ENCODE data around the gene MAX. TPM values are rescaled to one million over a fixed set of nuclear protein-coding genes. Genes with fewer than 3 reads are reported as not detected.

MAX gene
- total and polyA plus RNA-seq, 9 of the 15 experiments (the other 6 are each of a cell fraction or from before 2014, with no cell fraction given) = 15.4 to 96.5 (median 51.6) TPM

DNA sequence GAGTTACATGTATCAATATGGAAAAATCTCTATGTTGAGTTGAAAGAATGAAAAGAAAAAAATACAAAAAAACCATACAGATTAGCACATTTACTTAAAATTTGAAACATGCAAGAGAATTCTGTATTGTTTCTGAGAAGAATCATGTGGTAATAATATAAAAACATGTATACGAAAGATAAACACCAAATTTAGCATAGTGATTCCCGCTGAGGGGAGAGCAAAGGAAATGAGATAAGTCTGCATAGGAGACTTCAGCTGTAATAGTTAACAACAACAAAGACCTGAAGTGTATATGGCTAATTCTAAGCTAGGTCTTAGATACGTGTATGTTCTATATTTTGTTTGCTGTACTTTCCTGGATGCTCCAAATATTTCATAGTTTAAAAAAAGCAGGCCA lies 69.1 kb downstream of the MAX start:
- ATAC-seq = no peak
- H3K27ac ChIP-seq (ENCODE audit: extremely low read depth, low read depth, low read length) = no peak overlapping the region
- no peak overlapping the region for H3K4me2 ChIP-seq (ENCODE audit: insufficient read depth, low read length)
- no peak for DNase-seq (ENCODE audit: extremely low read depth in 1 of 4, low spot score in 3 of 4)
- H3K9ac ChIP-seq (ENCODE audit: insufficient read depth in 1 of 2, low read depth in 2 of 2, low read length in 2 of 2) = no peak overlapping the region
- POLR2A ChIA-PET = interaction anchor here (0.6 kb wide), 1 partner anchor 16 kb away, joined by 3 read pairs; no protein-coding TSS in a partner anchor
- TF ChIP-seq ETV5 (CRISPR knock-in tag; IDR thresholded peaks at IDR 0.05; ENCODE audit: low read depth) = no peak
- TF ChIP-seq XRCC3 (IDR thresholded peaks at IDR 0.05) = no peak
- no peak for TF ChIP-seq SMC3 (conservative IDR thresholded peaks at IDR 0.05; ENCODE audit: insufficient read depth, low read depth, low read length)
- intact Hi-C loops (cut with micrococcal nuclease) (no loop called here), in situ Hi-C loops (cut with MboI) (no loop called here)
- no peak for FAIRE-seq
- no peaks in the 10 kb centered on the region for H3K9me1 ChIP-seq (ENCODE audit: control insufficient read depth, insufficient read depth, low read length)
- no peaks in the 10 kb centered on the region; a peak in 1 of 5 replicates for H3K4me1 ChIP-seq (replicated peaks in 1 of 2; ENCODE audit: control insufficient read depth in 2 of 2, insufficient read depth in 2 of 2, low read length in 2 of 2)
- H4K20me1 ChIP-seq (replicated peaks; ENCODE audit: control insufficient read depth, insufficient read depth, low read length) = no peaks in the 10 kb centered on the region
- H3K9me3 ChIP-seq (replicated peaks; ENCODE audit: control insufficient read depth, insufficient read depth, low read depth, low read length) = no peaks in the 10 kb centered on the region
- H3K79me2 ChIP-seq (ENCODE audit: control insufficient read depth, insufficient read depth, low read length) = no peaks in the 10 kb centered on the region
- no peak overlapping the region for H2AFZ ChIP-seq (ENCODE audit: low read depth, low read length)
- H3K27me3 ChIP-seq (ENCODE audit: control insufficient read depth in 2 of 2, insufficient read depth in 2 of 2, low read length in 2 of 2) = no peaks in the 10 kb centered on the region
- no TSS peak for BruUV-seq (replicated peaks)
- WGBS (ENCODE audit: insufficient coverage, low coverage, missing lambda C conversion rate) = 52% methylated on average over 3 of the region's 3 CpGs
- no peak overlapping the region for H3K4me3 ChIP-seq
- H3K36me3 ChIP-seq (ENCODE audit: control insufficient read depth, insufficient read depth, low read length) = peaks cover 32% of the 10 kb centered on the region; the same call in 2 of the 3 replicates
- CTCF ChIA-PET (ENCODE audit: low intra/inter-chr PET ratio) = no interaction called here

DNA sequence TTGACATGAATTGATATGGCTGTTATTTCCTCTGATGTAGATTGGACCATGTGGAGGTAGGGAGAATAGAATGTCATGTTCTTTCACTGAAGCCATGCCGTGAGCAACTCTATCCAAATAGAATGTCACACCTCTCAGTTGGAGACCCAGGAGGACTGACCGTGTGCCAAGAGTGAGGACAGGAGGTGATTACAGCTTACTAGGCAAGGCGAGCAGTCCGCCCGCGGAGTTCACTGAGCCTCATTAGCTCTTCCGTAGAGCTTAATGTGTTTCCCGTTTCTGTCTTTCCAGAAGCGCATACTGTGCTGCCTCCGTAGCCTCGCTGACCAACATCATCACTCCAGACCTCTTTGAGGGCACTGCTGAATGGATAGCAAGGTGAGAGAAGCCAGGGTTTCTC lies 70.0 kb downstream of the MAX start:
- in situ Hi-C loops (cut with MboI) = no loop called here
- H3K9ac ChIP-seq (ENCODE audit: insufficient read depth in 1 of 2, low read depth in 2 of 2, low read length in 2 of 2) = no peak overlapping the region; a peak in 1 of 4 replicates
- H3K27ac ChIP-seq (ENCODE audit: extremely low read depth, low read depth, low read length) = no peak overlapping the region
- no peaks in the 10 kb centered on the region for H3K9me1 ChIP-seq (ENCODE audit: control insufficient read depth, insufficient read depth, low read length)
- ChIA-PET POLR2A (no interaction called here), CTCF (ENCODE audit: low intra/inter-chr PET ratio) (no interaction called here)
- no peak overlapping the region for H3K4me3 ChIP-seq
- no peak overlapping the region for H2AFZ ChIP-seq (ENCODE audit: low read depth, low read length)
- H3K9me3 ChIP-seq (replicated peaks; ENCODE audit: control insufficient read depth, insufficient read depth, low read depth, low read length) = no peaks in the 10 kb centered on the region
- H3K79me2 ChIP-seq (ENCODE audit: control insufficient read depth, insufficient read depth, low read length) = no peaks in the 10 kb centered on the region
- WGBS (ENCODE audit: insufficient coverage, low coverage, missing lambda C conversion rate) = 93% methylated on average over 10 of the region's 11 CpGs
- no peaks in the 10 kb centered on the region for H4K20me1 ChIP-seq (replicated peaks; ENCODE audit: control insufficient read depth, insufficient read depth, low read length)
- no peaks in the 10 kb centered on the region for H3K27me3 ChIP-seq (ENCODE audit: control insufficient read depth in 2 of 2, insufficient read depth in 2 of 2, low read length in 2 of 2)
- H3K36me3 ChIP-seq (ENCODE audit: control insufficient read depth, insufficient read depth, low read length) = peaks cover 39% of the 10 kb centered on the region; the same call in 2 of the 3 replicates
- no peak for FAIRE-seq
- DNase-seq (ENCODE audit: extremely low read depth in 1 of 4, low spot score in 3 of 4) = no peak
- H3K4me2 ChIP-seq (ENCODE audit: insufficient read depth, low read length) = no peak overlapping the region
- no TSS peak for BruUV-seq (replicated peaks)
- no peak for ATAC-seq
- intact Hi-C loops (cut with micrococcal nuclease) = no loop called here
- no peaks in the 10 kb centered on the region; a peak in 1 of 5 replicates for H3K4me1 ChIP-seq (replicated peaks in 1 of 2; ENCODE audit: control insufficient read depth in 2 of 2, insufficient read depth in 2 of 2, low read length in 2 of 2)
- no peak for TF ChIP-seq ZNF253 (CRISPR knock-in tag; conservative IDR thresholded peaks at IDR 0.05)
- TF ChIP-seq MBD2 (IDR thresholded peaks at IDR 0.05; ENCODE audit: borderline replicate concordance, low read depth) = no peak
- TF ChIP-seq FOXA3 (CRISPR knock-in tag; conservative IDR thresholded peaks at IDR 0.05 in 1 of 2, IDR thresholded peaks at IDR 0.05 in 1 of 2) = no peak
- TF ChIP-seq SIN3A (IDR thresholded peaks at IDR 0.05; ENCODE audit: borderline replicate concordance in 2 of 2, control insufficient read depth in 1 of 2, low read depth in 2 of 2, low read length in 2 of 2) = no peak
- TF ChIP-seq, protein P1, sequence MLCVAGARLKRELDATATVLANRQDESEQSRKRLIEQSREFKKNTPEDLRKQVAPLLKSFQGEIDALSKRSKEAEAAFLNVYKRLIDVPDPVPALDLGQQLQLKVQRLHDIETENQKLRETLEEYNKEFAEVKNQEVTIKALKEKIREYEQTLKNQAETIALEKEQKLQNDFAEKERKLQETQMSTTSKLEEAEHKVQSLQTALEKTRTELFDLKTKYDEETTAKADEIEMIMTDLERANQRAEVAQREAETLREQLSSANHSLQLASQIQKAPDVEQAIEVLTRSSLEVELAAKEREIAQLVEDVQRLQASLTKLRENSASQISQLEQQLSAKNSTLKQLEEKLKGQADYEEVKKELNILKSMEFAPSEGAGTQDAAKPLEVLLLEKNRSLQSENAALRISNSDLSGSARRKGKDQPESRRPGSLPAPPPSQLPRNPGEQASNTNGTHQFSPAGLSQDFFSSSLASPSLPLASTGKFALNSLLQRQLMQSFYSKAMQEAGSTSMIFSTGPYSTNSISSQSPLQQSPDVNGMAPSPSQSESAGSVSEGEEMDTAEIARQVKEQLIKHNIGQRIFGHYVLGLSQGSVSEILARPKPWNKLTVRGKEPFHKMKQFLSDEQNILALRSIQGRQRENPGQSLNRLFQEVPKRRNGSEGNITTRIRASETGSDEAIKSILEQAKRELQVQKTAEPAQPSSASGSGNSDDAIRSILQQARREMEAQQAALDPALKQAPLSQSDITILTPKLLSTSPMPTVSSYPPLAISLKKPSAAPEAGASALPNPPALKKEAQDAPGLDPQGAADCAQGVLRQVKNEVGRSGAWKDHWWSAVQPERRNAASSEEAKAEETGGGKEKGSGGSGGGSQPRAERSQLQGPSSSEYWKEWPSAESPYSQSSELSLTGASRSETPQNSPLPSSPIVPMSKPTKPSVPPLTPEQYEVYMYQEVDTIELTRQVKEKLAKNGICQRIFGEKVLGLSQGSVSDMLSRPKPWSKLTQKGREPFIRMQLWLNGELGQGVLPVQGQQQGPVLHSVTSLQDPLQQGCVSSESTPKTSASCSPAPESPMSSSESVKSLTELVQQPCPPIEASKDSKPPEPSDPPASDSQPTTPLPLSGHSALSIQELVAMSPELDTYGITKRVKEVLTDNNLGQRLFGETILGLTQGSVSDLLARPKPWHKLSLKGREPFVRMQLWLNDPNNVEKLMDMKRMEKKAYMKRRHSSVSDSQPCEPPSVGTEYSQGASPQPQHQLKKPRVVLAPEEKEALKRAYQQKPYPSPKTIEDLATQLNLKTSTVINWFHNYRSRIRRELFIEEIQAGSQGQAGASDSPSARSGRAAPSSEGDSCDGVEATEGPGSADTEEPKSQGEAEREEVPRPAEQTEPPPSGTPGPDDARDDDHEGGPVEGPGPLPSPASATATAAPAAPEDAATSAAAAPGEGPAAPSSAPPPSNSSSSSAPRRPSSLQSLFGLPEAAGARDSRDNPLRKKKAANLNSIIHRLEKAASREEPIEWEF (CRISPR knock-in tag; IDR thresholded peaks at IDR 0.05) = no peak
- TF ChIP-seq, protein P2, sequence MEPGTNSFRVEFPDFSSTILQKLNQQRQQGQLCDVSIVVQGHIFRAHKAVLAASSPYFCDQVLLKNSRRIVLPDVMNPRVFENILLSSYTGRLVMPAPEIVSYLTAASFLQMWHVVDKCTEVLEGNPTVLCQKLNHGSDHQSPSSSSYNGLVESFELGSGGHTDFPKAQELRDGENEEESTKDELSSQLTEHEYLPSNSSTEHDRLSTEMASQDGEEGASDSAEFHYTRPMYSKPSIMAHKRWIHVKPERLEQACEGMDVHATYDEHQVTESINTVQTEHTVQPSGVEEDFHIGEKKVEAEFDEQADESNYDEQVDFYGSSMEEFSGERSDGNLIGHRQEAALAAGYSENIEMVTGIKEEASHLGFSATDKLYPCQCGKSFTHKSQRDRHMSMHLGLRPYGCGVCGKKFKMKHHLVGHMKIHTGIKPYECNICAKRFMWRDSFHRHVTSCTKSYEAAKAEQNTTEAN (CRISPR knock-in tag; IDR thresholded peaks at IDR 0.05) = no peak

Measured in K562 (cell line).